Left lung (tissue), 10 donors: ENCODE results near the gene PRSS53. TPM values are rescaled to one million over a fixed set of nuclear protein-coding genes. Genes with fewer than 3 reads are reported as not detected.

ENCODE experiments used
- ATAC-seq: fragments of 200-7000 bp; cut with Tn5 transposase; one replicate; pipeline ENCODE4 v1.9.1; 2020; ENCODE audit warnings: moderate library complexity
- DNase-seq, 4 donors: peaks; one replicate each; pipeline ENCODE4 v3.0.0-alpha.2; 2013 to 2020
- H3K27ac ChIP-seq, 2 donors: fragments of 200-600 bp; sonication (generic) in 1 of 2; one replicate each; pipeline versions ENCODE4 v1.5.0 to v1.8.0; 2020 to 2021
- H3K27me3 ChIP-seq, 2 donors: fragments of 200-600 bp; sonication (generic) in 1 of 2; one replicate each; pipeline versions ENCODE4 v1.5.0 to v1.8.0; 2020 to 2021
- H3K36me3 ChIP-seq, 2 donors: fragments of 200-600 bp; sonication (generic) in 1 of 2; one replicate each; pipeline versions ENCODE4 v1.5.0 to v1.8.0; 2020 to 2021
- H3K4me1 ChIP-seq, 2 donors: fragments of 200-600 bp; one replicate each; pipeline ENCODE4 v1.8.0; 2021
- H3K4me3 ChIP-seq, 2 donors: fragments of 200-600 bp; sonication (generic) in 1 of 2; one replicate each; pipeline versions ENCODE4 v1.5.0 to v1.8.0; 2020 to 2021; ENCODE audit warnings: mild to moderate bottlenecking in 1 of 2
- H3K9me3 ChIP-seq, 2 donors: fragments of 200-600 bp; sonication (generic) in 1 of 2; one replicate each; pipeline versions ENCODE4 v1.5.0 to v1.8.0; 2020 to 2021
- intact Hi-C, 2 donors: fragments of 100-400 bp; cut with DNase I; formaldehyde crosslinking; loops; one replicate each; pipeline versions ENCODE4 v1.11.2 to v1.14.2; 2022
- polyA plus RNA-seq, 6 donors: library from polyadenylated mRNA; unstranded; fragments of 120-200 nt; gene quantifications; one replicate each; pipeline ENCODE4 v1.2.1, GENCODE V29; 2013; ENCODE audit not compliant: insufficient read length in 6 of 6
- total RNA-seq, 2 donors: library from RNA; stranded (reverse); fragmentation: NEBNext Ultra II Directional; extraction: Animal tissue kit (Norgen Biotek cat#: 25700); gene quantifications; one replicate each; pipeline ENCODE4 v1.2.1, GENCODE V29; 2021
- TF ChIP-seq, protein P1 (sequence below), 2 donors: fragments of 200-600 bp; sonication (generic) in 1 of 2; IDR thresholded peaks; one replicate each; pipeline versions ENCODE4 v1.5.0 to v1.8.0; 2021; ENCODE audit warnings: antibody characterized with exemption in 2 of 2
- donor health status: DM: no; HTN: yes; CAD: no.
- donor health status: DM: no; HTN: no; CAD: no.

The PRSS53 gene
- total and polyA plus RNA-seq, 8 donors = 0.96 to 2.9 (median 2.2) TPM

- H3K4me3 ChIP-seq = peak overlapping the region; percentile 74 to 86
- TF ChIP-seq, protein P1, sequence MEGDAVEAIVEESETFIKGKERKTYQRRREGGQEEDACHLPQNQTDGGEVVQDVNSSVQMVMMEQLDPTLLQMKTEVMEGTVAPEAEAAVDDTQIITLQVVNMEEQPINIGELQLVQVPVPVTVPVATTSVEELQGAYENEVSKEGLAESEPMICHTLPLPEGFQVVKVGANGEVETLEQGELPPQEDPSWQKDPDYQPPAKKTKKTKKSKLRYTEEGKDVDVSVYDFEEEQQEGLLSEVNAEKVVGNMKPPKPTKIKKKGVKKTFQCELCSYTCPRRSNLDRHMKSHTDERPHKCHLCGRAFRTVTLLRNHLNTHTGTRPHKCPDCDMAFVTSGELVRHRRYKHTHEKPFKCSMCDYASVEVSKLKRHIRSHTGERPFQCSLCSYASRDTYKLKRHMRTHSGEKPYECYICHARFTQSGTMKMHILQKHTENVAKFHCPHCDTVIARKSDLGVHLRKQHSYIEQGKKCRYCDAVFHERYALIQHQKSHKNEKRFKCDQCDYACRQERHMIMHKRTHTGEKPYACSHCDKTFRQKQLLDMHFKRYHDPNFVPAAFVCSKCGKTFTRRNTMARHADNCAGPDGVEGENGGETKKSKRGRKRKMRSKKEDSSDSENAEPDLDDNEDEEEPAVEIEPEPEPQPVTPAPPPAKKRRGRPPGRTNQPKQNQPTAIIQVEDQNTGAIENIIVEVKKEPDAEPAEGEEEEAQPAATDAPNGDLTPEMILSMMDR (IDR thresholded peaks at IDR 0.05) = no peak
- H3K9me3 ChIP-seq = no peaks in the 10 kb centered on the region
- intact Hi-C loops = no loop called here
- DNase-seq (no peak), ATAC-seq (no peak)
- H3K36me3 ChIP-seq = peaks cover 0 to 32% of the 10 kb centered on the region in 2 donors
- no peak overlapping the region for H3K27ac ChIP-seq
- H3K4me1 ChIP-seq = peaks cover 0 to 27% of the 10 kb centered on the region in 2 donors
- no peaks in the 10 kb centered on the region for H3K27me3 ChIP-seq
Observed at GRCh38 chr16:31093132-31093703, 4.5 kb upstream of the PRSS53 start.

DNA sequence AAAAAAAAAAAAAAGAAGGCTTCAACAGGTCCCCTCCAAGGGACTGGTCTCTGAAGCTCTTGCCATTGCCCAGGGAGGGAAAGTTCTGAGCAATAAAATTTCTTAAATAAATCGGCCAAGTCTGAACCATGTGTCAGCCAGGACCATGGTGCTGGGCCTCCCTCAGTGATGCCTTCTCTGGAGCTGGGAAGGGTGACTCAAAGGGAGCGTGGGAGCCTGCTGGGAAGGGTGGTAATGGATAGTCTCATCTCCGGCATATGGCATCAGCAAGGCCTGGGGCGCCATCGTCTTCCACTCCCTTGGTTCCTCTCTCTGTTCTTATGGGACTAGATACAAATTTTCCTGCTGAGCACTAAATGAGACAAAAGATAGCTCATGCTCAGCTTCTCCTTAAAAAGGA, 3.6 kb upstream of the PRSS53 start:
- no peaks in the 10 kb centered on the region for H3K27me3 ChIP-seq
- no peak overlapping the region for H3K4me3 ChIP-seq

GRCh38 chr16:31090540-31090939, 1.8 kb upstream of the PRSS53 start:
- TF ChIP-seq, protein P1 (IDR thresholded peaks at IDR 0.05) = no peak
- Histone ChIP-seq H3K27me3 (no peaks in the 10 kb centered on the region), H3K36me3 (peaks cover 0 to 57% of the 10 kb centered on the region in 2 donors), H3K4me3 (no peak overlapping the region), H3K9me3 (no peaks in the 10 kb centered on the region), H3K27ac (no peak overlapping the region), H3K4me1 (peaks cover 0 to 20% of the 10 kb centered on the region in 2 donors)
- ATAC-seq (no peak), DNase-seq (no peak)
- intact Hi-C loops = no loop called here

More for the DNA sequence above, 3.6 kb upstream of the PRSS53 start:
- Histone ChIP-seq H3K36me3 (peaks cover 0 to 40% of the 10 kb centered on the region in 2 donors), H3K9me3 (no peaks in the 10 kb centered on the region), H3K27ac (no peak overlapping the region), H3K4me1 (peaks cover 0 to 27% of the 10 kb centered on the region in 2 donors)
- intact Hi-C loops = no loop called here
- DNase-seq (no peak), ATAC-seq (no peak)
- TF ChIP-seq, protein P1 (IDR thresholded peaks at IDR 0.05) = no peak

GRCh38 chr16:31089199-31089598, 456 bp upstream of the PRSS53 start:
- TF ChIP-seq, protein P1 (IDR thresholded peaks at IDR 0.05) = no peak
- DNase-seq = no peak
- H3K4me1 ChIP-seq = peaks cover 0 to 11% of the 10 kb centered on the region in 2 donors
- peaks cover 0 to 70% of the 10 kb centered on the region in 2 donors for H3K36me3 ChIP-seq
- no peak overlapping the region for H3K4me3 ChIP-seq
- intact Hi-C loops = no loop called here
- no peak overlapping the region for H3K27ac ChIP-seq
- H3K9me3 ChIP-seq = no peaks in the 10 kb centered on the region
- ATAC-seq = no peak
- no peaks in the 10 kb centered on the region for H3K27me3 ChIP-seq

DNA sequence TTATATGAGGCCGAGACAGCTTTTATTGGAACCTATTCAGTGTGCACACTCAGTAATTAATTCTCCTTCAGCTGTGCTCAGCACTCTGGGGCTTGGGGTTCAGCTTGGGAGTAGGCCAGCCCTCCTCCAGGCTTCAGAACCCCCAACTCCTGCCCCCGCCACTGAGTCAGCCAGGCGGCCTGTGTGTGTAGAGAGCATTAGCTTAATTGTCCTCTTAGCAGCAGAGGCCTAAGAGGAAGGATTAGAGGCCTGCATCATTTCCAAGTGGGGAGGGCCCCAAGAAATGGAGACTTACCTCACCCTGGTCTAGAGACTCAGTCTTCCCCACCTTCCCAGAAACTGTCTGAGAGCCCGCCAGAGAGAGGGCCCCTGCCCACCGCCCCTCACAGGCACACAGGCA, 772 bp downstream of the PRSS53 start:
- no peaks in the 10 kb centered on the region for H3K4me1 ChIP-seq
- peaks cover 0 to 82% of the 10 kb centered on the region in 2 donors for H3K36me3 ChIP-seq

More for the DNA sequence above, 772 bp downstream of the PRSS53 start:
- Histone ChIP-seq H3K9me3 (no peaks in the 10 kb centered on the region), H3K4me3 (no peak overlapping the region), H3K27me3 (no peaks in the 10 kb centered on the region), H3K27ac (no peak overlapping the region)
- TF ChIP-seq, protein P1 (IDR thresholded peaks at IDR 0.05) = no peak
- intact Hi-C loops = no loop called here
- no peak for ATAC-seq
- no peak for DNase-seq
